HFFc6 (cell line): ENCODE measurements around the gene JMJD7. TPM values are rescaled to one million over a fixed set of nuclear protein-coding genes. Genes with fewer than 3 reads are reported as not detected.

Source experiments
- DNase-seq: peaks from one replicate; pipeline ENCODE4 v3.0.0-alpha.2; 2018
- H3K27ac Mint-ChIP-seq: 2 replicates; pipeline ENCODE4 v1.8.0; 2020; ENCODE audit warnings: mild to moderate bottlenecking, mixed read lengths
- H3K27me3 Mint-ChIP-seq: 2 replicates; pipeline ENCODE4 v1.8.0; 2021; ENCODE audit warnings: mild to moderate bottlenecking, moderate library complexity, mixed read lengths; ENCODE audit not compliant: insufficient read depth
- H3K36me3 Mint-ChIP-seq: 2 replicates; pipeline ENCODE4 v1.8.0; 2021; ENCODE audit warnings: low read depth, mixed read lengths
- H3K4me1 Mint-ChIP-seq: 2 replicates; pipeline ENCODE4 v1.8.0; 2020; ENCODE audit warnings: low read depth, mixed read lengths
- H3K4me3 Mint-ChIP-seq: 2 replicates; pipeline ENCODE4 v1.8.0; 2020; ENCODE audit warnings: mild to moderate bottlenecking, moderate library complexity, mixed read lengths
- H3K9me3 Mint-ChIP-seq: 2 replicates; pipeline ENCODE4 v1.8.0; 2020; ENCODE audit warnings: mild to moderate bottlenecking, mixed read lengths
- CTCF ChIP-seq: fragments of 200-600 bp; sonication (generic); IDR thresholded peaks from 2 replicates; pipeline ENCODE4 v1.5.0; 2021; ENCODE audit warnings: antibody characterized with exemption, mild to moderate bottlenecking
- total RNA-seq, 6 experiments: library from RNA; stranded (reverse); fragmentation: NEBNext Ultra II Directional; extraction: Animal tissue kit (Norgen Biotek cat#: 25700); gene quantifications; 2 replicates in 1 of 6; 3 replicates in 5 of 6; pipeline ENCODE4 v1.2.3, GENCODE V29; 2021

Gene JMJD7
- total RNA-seq, 6 experiments from 2014 or later: 4.9 to 11.0 (median 8.2) TPM

- Mint-ChIP-seq H3K4me3 (no peak overlapping the region), H3K36me3 (peaks cover 11% of the 10 kb centered on the region)
- DNase-seq: no peak
Observed at GRCh38 chr15:41812820-41813375, 15.0 kb upstream of the JMJD7 start.

GRCh38 chr15:41813426-41813825 lies 14.5 kb upstream of the JMJD7 start:
- Mint-ChIP-seq H3K4me3 (no peak overlapping the region), H3K27me3 (peaks cover 1% of the 10 kb centered on the region; the same call in 1 of the 2 replicates)

More at GRCh38 chr15:41812820-41813375, 15.0 kb upstream of the JMJD7 start:
- H3K27me3 Mint-ChIP-seq: peaks cover 1% of the 10 kb centered on the region; the same call in 1 of the 2 replicates
- no peaks in the 10 kb centered on the region for H3K9me3 Mint-ChIP-seq
- TF ChIP-seq CTCF: no peak
- peaks cover 18% of the 10 kb centered on the region for H3K4me1 Mint-ChIP-seq
- H3K27ac Mint-ChIP-seq: no peak overlapping the region

GRCh38 chr15:41814534-41814933 lies 13.4 kb upstream of the JMJD7 start:
- H3K27ac Mint-ChIP-seq: no peak overlapping the region
- H3K4me1 Mint-ChIP-seq: peaks cover 14% of the 10 kb centered on the region
- no peak overlapping the region for H3K4me3 Mint-ChIP-seq
- no peaks in the 10 kb centered on the region for H3K9me3 Mint-ChIP-seq
- TF ChIP-seq CTCF: no peak
- peaks cover 1% of the 10 kb centered on the region; the same call in 1 of the 2 replicates for H3K27me3 Mint-ChIP-seq
- peaks cover 17% of the 10 kb centered on the region for H3K36me3 Mint-ChIP-seq
- no peak for DNase-seq

More at GRCh38 chr15:41813426-41813825, 14.5 kb upstream of the JMJD7 start:
- DNase-seq: no peak
- no peak for TF ChIP-seq CTCF
- H3K4me1 Mint-ChIP-seq: peaks cover 18% of the 10 kb centered on the region
- no peaks in the 10 kb centered on the region for H3K9me3 Mint-ChIP-seq
- H3K36me3 Mint-ChIP-seq: peaks cover 11% of the 10 kb centered on the region
- no peak overlapping the region for H3K27ac Mint-ChIP-seq

GRCh38 chr15:41816788-41817187 lies 11.1 kb upstream of the JMJD7 start:
- Mint-ChIP-seq H3K4me1 (peaks cover 7% of the 10 kb centered on the region; the same call in 1 of the 2 replicates), H3K36me3 (peaks cover 20% of the 10 kb centered on the region), H3K27ac (no peak overlapping the region), H3K4me3 (no peak overlapping the region), H3K27me3 (no peaks in the 10 kb centered on the region; the same call in 1 of the 2 replicates), H3K9me3 (no peaks in the 10 kb centered on the region)
- no peak for TF ChIP-seq CTCF
- no peak for DNase-seq

- Mint-ChIP-seq H3K27me3 (no peaks in the 10 kb centered on the region; the same call in 1 of the 2 replicates), H3K4me3 (no peak overlapping the region), H3K9me3 (no peaks in the 10 kb centered on the region), H3K36me3 (peaks cover 20% of the 10 kb centered on the region), H3K27ac (no peak overlapping the region), H3K4me1 (peaks cover 7% of the 10 kb centered on the region; the same call in 1 of the 2 replicates)
- no peak for TF ChIP-seq CTCF
- DNase-seq: no peak
Observed at GRCh38 chr15:41817327-41817726, 10.6 kb upstream of the JMJD7 start.
